CD4-positive, alpha-beta T cell (primary cell): Measurements from ENCODE around the gene STK32C. TPM values are rescaled to one million over a fixed set of nuclear protein-coding genes. Genes with fewer than 3 reads are reported as not detected.

Source experiments
- ATAC-seq: fragments of 200-7000 bp; cut with Tn5 transposase; one replicate; pipeline ENCODE4 v1.10.0; 2022; ENCODE audit warnings: mild to moderate bottlenecking; ENCODE audit not compliant: poor library complexity
- CTCF ChIA-PET: fragments of 350-600 bp; sonication (Branson Sonifier 250); formaldehyde crosslinking; loops from one replicate; lab custom pipeline; 2021; ENCODE audit warnings: antibody characterized with exemption, inconsistent platforms; lab: Charles Lee
- POLR2A ChIA-PET: fragments of 350-600 bp; sonication (Branson Sonifier 250); formaldehyde crosslinking; loops from one replicate; lab custom pipeline; 2021; ENCODE audit warnings: antibody characterized with exemption, inconsistent platforms; lab: Charles Lee
- DNase-seq, 14 experiments: peaks; one replicate each; pipeline ENCODE4 v3.0.0-alpha.2; 2013 to 2020; ENCODE audit warnings: mixed read lengths in 2 of 14
- H3K27ac ChIP-seq, 2 donors: one replicate each; pipeline versions ENCODE4 v1.5.1 to v1.7.0; 2013; ENCODE audit warnings: low read length in 2 of 2, low read depth in 1 of 2, mild to moderate bottlenecking in 1 of 2
- H3K27me3 ChIP-seq, 2 experiments: 1 replicate in 1 of 2; 2 replicates in 1 of 2; pipeline versions ENCODE4 v1.6.1 to v1.7.0; 2013; ENCODE audit warnings: low read length in 2 of 2, control low read depth in 1 of 2, mild to moderate bottlenecking in 1 of 2, moderate library complexity in 1 of 2; ENCODE audit not compliant: insufficient read depth in 2 of 2, control insufficient read depth in 1 of 2
- H3K36me3 ChIP-seq: one replicate; pipeline ENCODE4 v1.6.1; 2013; ENCODE audit warnings: low read length, control low read depth; ENCODE audit not compliant: insufficient read depth
- H3K4me1 ChIP-seq: one replicate; pipeline ENCODE4 v1.6.1; 2013; ENCODE audit warnings: low read length, control low read depth; ENCODE audit not compliant: insufficient read depth
- H3K4me3 ChIP-seq: one replicate; pipeline ENCODE4 v1.5.1; 2013; ENCODE audit warnings: mild to moderate bottlenecking, low read length, moderate library complexity
- H3K9me3 ChIP-seq, 2 experiments: 1 replicate in 1 of 2; 2 replicates in 1 of 2; pipeline versions ENCODE4 v1.6.1 to v1.7.0; 2013; ENCODE audit warnings: low read length in 2 of 2, mild to moderate bottlenecking in 2 of 2, control low read depth in 1 of 2, moderate library complexity in 1 of 2; ENCODE audit not compliant: control insufficient read depth in 1 of 2, insufficient read depth in 1 of 2
- H3K27ac Mint-ChIP-seq: one replicate; pipeline ENCODE4 v1.8.0; 2020; ENCODE audit warnings: mixed read lengths
- H3K27me3 Mint-ChIP-seq: one replicate; pipeline ENCODE4 v1.8.0; 2021; ENCODE audit warnings: mixed read lengths
- H3K36me3 Mint-ChIP-seq: one replicate; pipeline ENCODE4 v1.8.0; 2021; ENCODE audit warnings: low read depth, mixed read lengths
- H3K4me1 Mint-ChIP-seq: one replicate; pipeline ENCODE4 v1.8.0; 2021; ENCODE audit warnings: low read depth, mixed read lengths
- H3K4me3 Mint-ChIP-seq: one replicate; pipeline ENCODE4 v1.8.0; 2020; ENCODE audit warnings: mild to moderate bottlenecking, mixed read lengths
- H3K9me3 Mint-ChIP-seq: one replicate; pipeline ENCODE4 v1.8.0; 2020; ENCODE audit warnings: mixed read lengths
- CTCF ChIP-seq: fragments of 200-600 bp; IDR thresholded peaks from one replicate; pipeline ENCODE4 v1.8.0; 2022; ENCODE audit warnings: antibody characterized with exemption, mild to moderate bottlenecking
- intact Hi-C, 2 experiments: fragments of 100-400 bp; cut with DNase I in 1 of 2; cut with micrococcal nuclease in 1 of 2; formaldehyde crosslinking; loops; one replicate each; pipeline versions ENCODE4 v1.15.1 to v1.9.0; 2023 to 2025; cut with DNase I, micrococcal nuclease
- total RNA-seq, 174 experiments: library from RNA in 2 of 174; stranded (reverse) in 2 of 174; gene quantifications; one replicate each; pipeline ENCODE4 v1.2.3 and lab custom pipeline; 2021 to 2026

The STK32C gene
- total RNA-seq, 2 experiments from 2014 or later: 4.9 to 5.2 TPM

- peaks cover 24% of the 10 kb centered on the region for H3K4me1 ChIP-seq
- intact Hi-C loops: loop anchor here in 1 of 2 experiments (5.0 kb wide), 1 partner anchor 117 kb away; the partner anchor contains the start of gene STK32C
- H3K4me3 ChIP-seq: no peak overlapping the region
- H3K9me3 Mint-ChIP-seq: no peaks in the 10 kb centered on the region
- H3K27ac Mint-ChIP-seq: no peak overlapping the region
- peaks cover 34% of the 10 kb centered on the region for H3K27me3 Mint-ChIP-seq
- TF ChIP-seq CTCF: no peak
- POLR2A ChIA-PET: no interaction called here
- H3K36me3 Mint-ChIP-seq: no peaks in the 10 kb centered on the region
- peaks cover 6% of the 10 kb centered on the region for H3K4me1 Mint-ChIP-seq
- no peak overlapping the region for H3K27ac ChIP-seq
- H3K27me3 ChIP-seq: peaks cover 18 to 19% of the 10 kb centered on the region in 2 experiments
- no peaks in the 10 kb centered on the region for H3K36me3 ChIP-seq
- CTCF ChIA-PET: no interaction called here
- peaks cover 0 to 51% of the 10 kb centered on the region in 2 experiments for H3K9me3 ChIP-seq
- ATAC-seq (no peak), DNase-seq (no peak)
- H3K4me3 Mint-ChIP-seq: peak overlapping the region; percentile 8
Measured at GRCh38 chr10:132189810-132190422, 117.8 kb downstream of the STK32C start.

DNA sequence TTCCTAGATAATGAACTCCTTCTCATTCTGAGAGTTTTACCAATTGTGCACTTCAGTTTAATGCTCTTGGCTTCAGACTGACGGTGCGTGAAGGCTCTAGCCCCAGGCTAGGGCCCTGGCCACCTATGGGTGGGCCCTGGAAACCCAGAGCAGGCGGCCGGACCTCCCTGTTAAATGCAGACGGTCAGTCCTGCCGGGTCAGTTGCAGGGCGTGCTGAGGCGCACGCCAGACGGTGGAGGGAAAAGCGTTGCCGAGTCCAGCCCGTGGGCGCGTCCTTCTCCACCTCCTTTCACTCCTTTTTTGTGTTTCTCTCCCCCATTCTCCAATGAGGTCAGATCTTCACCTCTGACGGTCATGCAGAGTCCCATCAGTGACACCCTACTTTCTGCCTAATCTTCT is 118.7 kb downstream of the STK32C start:
- Mint-ChIP-seq H3K4me1 (peaks cover 6% of the 10 kb centered on the region), H3K27ac (no peak overlapping the region), H3K36me3 (no peaks in the 10 kb centered on the region), H3K27me3 (peaks cover 38% of the 10 kb centered on the region), H3K9me3 (no peaks in the 10 kb centered on the region), H3K4me3 (peak overlapping the region; percentile 68)
- DNase-seq (no peak), ATAC-seq (no peak)
- ChIA-PET POLR2A (no interaction called here), CTCF (no interaction called here)
- intact Hi-C loops: loop anchor here in 1 of 2 experiments (5.0 kb wide), 1 partner anchor 118 kb away; the partner anchor contains the start of gene STK32C
- TF ChIP-seq CTCF: no peak
- Histone ChIP-seq H3K36me3 (no peaks in the 10 kb centered on the region), H3K9me3 (peaks cover 0 to 47% of the 10 kb centered on the region in 2 experiments), H3K4me3 (no peak overlapping the region), H3K27me3 (peaks cover 18 to 21% of the 10 kb centered on the region in 2 experiments), H3K27ac (no peak overlapping the region), H3K4me1 (peaks cover 24% of the 10 kb centered on the region)

- no peak overlapping the region for H3K4me3 ChIP-seq
- Mint-ChIP-seq H3K4me1 (peaks cover 6% of the 10 kb centered on the region), H3K27ac (no peak overlapping the region), H3K36me3 (no peaks in the 10 kb centered on the region), H3K4me3 (peak overlapping the region; percentile 68), H3K9me3 (no peaks in the 10 kb centered on the region), H3K27me3 (peaks cover 45% of the 10 kb centered on the region)
- no peak for ATAC-seq
- peaks cover 18 to 21% of the 10 kb centered on the region in 2 experiments for H3K27me3 ChIP-seq
- TF ChIP-seq CTCF: no peak
- peaks cover 24% of the 10 kb centered on the region for H3K4me1 ChIP-seq
- intact Hi-C loops: loop anchor here in 1 of 2 experiments (5.0 kb wide), 1 partner anchor 119 kb away; the partner anchor contains the start of gene STK32C
- POLR2A ChIA-PET: no interaction called here
- H3K9me3 ChIP-seq: peaks cover 0 to 40% of the 10 kb centered on the region in 2 experiments
- no peak for DNase-seq
- H3K27ac ChIP-seq: no peak overlapping the region
- CTCF ChIA-PET: no interaction called here
- H3K36me3 ChIP-seq: no peaks in the 10 kb centered on the region
Measured at GRCh38 chr10:132188331-132188730, 119.4 kb downstream of the STK32C start.
